Inflammatory macrophage treated with lipopolysaccharide for 1 hour (primary cell): Measurements from ENCODE around the gene VWA8.
"Not testable (repeated sequence)": the region's sequence is repeated elsewhere in the genome, so short reads cannot be mapped to it uniquely, and the experiment has no call there.

ENCODE experiments used
- DNase-seq, 2 donors: peaks; one replicate each; pipeline ENCODE4 v3.0.0-alpha.2; 2020 to 2022

Gene VWA8

GRCh38 chr13:41791056-41791455, 169.9 kb downstream of the VWA8 start:
- DNase-seq, result no peak

- DNase-seq, result no peak
Measured at GRCh38 chr13:41788552-41788951, 172.4 kb downstream of the VWA8 start.

- DNase-seq, result no peak
Measured at GRCh38 chr13:41785402-41786172, 175.3 kb downstream of the VWA8 start.

- DNase-seq, result no peak
Measured at GRCh38 chr13:41782086-41782485, 178.8 kb downstream of the VWA8 start.

DNA sequence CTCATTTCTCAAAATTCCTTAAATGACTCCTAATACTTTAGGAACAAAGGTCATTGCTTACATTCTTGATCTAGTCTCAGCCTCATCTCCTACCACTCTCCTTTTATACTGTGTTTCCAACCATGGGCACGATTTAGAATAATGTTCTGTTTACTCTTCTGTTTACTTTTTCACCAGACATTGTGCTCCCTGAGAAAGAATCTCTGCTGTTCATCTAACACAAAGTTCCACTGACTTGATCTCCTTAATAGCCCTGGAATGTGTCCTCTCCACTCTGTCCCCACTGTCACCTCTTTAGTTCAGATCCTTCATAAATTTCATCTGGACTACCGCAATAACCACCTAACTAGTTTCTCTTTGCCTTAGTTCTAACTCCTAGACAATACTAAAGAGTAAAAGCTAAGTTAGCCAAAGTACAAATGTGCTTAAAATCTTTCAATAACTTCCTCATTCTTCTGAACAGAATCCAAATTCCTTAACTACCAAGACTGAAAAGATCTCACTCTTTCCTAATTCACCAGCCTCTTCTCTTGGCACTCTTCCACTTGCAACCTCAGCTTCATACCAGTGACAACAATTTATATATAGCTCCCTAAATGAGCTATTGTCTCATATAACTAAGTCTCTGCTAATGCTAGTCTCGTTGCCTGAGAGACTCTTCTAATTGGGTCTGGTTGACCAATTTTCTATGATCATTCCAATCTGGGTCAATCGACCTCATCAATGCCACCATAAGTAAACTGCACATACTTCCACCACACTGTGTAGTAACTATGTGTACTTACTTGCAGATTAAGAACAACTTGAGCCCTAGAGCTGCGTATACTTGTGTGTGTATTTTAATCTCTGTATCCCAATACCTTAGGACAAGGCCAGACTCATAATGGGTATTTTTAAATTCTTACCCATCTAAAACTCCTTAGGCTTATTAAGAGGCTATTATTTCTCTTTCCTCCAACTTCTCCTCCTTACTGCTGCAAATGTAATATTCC, 179.9 kb downstream of the VWA8 start:
- peak; percentile 20 to 22 for DNase-seq

DNA sequence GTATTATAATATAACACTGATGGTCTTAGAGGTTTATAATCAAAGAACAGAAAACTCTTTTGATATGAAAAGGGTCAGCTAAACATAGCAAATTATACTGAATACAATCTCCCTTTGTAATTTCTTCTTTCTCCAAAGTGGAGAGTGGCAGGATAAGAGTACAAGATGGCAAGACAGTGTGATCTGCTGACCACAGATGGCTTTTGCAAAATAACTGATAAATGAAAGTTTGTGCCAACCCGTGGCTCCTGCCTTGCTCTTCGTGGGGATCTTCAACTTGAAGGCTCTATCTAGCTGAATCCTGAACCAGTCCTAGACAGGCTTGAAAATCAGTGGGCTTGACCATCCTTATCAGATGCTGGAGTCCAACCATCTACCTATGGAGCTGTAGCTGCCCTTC, 185.7 kb downstream of the VWA8 start:
- DNase-seq, result no peak

- no peak for DNase-seq
Measured at GRCh38 chr13:41774605-41775218, 186.2 kb downstream of the VWA8 start.

GRCh38 chr13:41767801-41768200, 193.1 kb downstream of the VWA8 start:
- no peak for DNase-seq

- DNase-seq, result no peak
Measured at GRCh38 chr13:41766439-41766838, 194.5 kb downstream of the VWA8 start.

DNA sequence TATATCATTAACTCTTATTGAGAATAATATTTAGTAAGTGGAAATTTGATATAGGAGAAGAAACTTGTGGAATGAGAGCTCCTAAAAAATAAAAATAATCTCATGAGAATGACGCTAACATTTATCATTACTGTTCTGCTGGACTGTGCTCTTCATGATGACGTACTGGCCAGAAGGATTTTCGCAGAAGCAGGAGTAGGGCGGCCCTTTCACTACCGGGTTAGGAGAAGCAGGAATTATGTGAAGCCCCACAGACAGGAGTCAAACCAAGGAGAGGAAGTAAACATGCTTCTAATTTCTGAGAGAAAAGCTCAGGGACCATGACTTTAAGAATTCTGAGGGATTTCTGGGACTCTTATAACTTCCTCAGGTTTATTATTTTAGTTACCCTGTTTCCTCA, 195.1 kb downstream of the VWA8 start:
- DNase-seq, result no peak

DNA sequence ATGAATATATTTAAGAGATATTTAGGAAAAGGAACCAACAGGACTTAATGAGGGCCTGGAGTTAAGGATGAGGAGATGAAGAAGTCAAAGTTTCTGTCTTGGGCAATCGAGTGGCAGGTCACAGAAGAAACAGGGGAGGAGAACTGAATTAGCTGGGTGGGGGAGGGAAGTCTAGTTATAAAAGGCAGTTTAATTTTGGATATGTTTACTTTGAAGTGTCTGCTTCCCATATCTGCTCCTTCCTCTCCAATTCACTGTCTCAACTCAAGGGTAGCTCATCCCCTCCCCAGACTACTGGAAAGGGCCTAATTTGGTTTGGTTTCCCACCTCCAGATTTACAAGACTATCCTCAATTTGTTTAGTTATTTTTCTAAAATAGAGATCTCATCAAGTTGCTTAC, 195.9 kb downstream of the VWA8 start:
- peak in 1 of 2 donors; percentile 7 for DNase-seq

DNA sequence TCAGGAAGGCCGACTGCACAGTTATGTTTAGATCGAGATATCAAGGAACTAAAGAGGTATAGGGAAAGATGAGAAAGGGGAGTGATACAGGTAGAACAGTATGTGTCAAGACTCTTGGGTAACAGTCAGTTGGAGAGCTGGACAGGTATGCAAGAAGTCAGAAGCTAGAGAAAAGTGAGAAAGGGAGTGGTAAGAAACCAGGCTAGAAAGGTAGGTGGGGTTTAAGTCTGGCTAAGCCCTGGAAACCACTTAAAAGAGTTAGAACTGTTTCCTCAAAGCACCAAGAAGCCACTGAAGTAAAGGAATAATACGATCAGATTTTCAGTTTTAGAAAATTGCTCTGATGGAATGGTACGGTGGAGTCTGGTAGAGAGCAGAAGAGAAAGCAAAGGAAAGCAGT, 196.4 kb downstream of the VWA8 start:
- no peak for DNase-seq

GRCh38 chr13:41763782-41764181, 197.1 kb downstream of the VWA8 start:
- no peak for DNase-seq

DNA sequence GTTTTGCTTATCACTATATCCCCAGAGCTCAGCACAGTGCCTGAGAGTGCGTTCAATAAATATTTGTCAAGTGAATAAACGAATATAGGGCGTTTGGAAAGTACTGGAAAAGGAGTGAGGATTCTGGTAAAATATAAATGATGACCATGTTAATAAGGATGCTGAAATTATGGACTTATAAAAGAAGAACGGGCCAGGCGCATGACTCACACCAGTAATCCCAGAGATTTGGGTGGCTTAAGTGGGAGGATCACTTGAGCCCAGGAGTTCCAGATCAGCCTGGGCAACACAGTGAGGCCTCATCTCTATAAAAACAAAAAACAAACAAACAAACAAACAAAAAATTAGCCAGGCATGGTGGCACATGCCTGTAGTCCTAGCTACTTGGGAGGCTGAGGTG, 198.1 kb downstream of the VWA8 start:
- DNase-seq, result no peak

GRCh38 chr13:41756198-41756880, 204.6 kb downstream of the VWA8 start:
- DNase-seq, result peak; percentile 6 to 12

GRCh38 chr13:41751734-41752445, 209.0 kb downstream of the VWA8 start:
- no peak for DNase-seq

- no peak for DNase-seq
Measured at GRCh38 chr13:41751277-41751676, 209.6 kb downstream of the VWA8 start.

GRCh38 chr13:41746259-41746658, 214.7 kb downstream of the VWA8 start:
- DNase-seq, result no peak

DNA sequence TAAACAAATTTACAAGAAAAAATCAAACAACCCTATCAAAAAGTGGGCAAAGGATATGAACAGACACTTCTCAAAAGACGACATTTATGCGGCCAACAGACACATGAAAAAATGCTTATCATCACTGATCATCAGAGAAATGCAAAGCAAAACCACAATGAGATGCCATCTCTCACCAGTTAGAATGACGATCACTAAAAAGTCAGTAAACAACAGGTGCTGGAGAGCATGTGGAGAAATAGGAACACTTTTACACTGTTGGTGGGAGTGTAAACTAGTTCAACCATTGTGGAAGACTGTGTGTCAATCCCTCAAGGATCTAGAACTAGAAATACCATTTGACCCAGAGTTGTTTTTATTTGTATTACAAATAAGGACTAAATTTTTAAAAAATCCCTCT, 215.4 kb downstream of the VWA8 start:
- not testable (repeated sequence) for DNase-seq

DNA sequence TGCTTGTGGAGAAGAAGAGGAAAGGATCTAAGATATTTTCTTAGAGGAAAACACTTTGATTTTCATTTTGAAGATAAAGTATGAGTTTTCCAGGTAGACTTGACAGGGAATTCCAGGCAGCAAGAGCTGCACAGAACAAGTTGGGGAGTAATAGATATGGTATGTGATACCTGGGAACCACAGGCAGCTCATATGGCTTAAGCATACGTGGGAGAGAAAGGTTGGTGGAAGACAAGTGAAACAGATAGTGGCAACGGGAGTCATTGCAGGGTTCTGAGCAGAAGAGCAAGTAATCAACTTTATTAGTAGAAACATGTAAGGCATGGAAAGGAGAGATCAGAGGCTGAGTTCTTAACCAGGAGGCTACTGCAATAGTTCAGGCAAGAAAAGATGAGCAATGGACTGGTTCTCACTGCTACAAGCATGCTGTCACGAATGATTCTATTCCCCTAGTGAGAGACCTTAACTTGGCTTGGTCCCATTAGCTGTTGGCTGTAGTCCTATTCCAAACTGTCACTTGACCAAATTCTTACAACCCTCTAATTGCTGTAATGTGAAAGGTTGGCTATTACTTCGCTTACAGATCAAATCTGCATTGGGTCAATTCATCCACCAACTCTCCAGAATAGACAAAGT, 217.9 kb downstream of the VWA8 start:
- DNase-seq, result no peak

GRCh38 chr13:41740479-41740878, 220.4 kb downstream of the VWA8 start:
- DNase-seq, result no peak
